ENCODE results near the gene MGAT3.

DNA sequence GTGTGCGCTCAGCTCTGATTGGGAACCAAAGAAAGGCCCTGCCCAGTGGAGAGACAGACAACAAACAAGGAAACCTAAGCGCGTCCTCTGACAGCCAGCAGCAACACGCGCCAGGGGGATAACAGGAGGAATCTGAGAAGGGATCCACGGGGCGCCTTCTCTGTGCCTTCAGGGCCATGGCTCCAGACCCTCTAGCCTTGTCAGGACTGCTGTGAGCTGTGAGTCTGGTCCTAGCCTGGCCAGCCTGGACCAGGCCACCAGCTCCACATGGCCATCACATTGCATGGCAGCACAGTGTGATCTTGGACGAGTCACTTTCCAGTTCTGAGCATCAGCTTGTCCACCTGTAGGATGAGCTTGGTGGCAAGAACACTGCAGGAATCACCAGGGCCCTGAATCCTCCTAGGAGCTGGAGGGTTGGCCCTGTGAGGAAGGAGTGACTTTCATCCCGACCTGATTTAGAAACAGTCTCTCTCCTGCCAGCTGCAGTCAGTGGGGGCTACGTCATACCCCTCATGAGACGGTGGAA is 11.8 kb upstream of the MGAT3 start:
- TF ChIP-seq, protein P1, sequence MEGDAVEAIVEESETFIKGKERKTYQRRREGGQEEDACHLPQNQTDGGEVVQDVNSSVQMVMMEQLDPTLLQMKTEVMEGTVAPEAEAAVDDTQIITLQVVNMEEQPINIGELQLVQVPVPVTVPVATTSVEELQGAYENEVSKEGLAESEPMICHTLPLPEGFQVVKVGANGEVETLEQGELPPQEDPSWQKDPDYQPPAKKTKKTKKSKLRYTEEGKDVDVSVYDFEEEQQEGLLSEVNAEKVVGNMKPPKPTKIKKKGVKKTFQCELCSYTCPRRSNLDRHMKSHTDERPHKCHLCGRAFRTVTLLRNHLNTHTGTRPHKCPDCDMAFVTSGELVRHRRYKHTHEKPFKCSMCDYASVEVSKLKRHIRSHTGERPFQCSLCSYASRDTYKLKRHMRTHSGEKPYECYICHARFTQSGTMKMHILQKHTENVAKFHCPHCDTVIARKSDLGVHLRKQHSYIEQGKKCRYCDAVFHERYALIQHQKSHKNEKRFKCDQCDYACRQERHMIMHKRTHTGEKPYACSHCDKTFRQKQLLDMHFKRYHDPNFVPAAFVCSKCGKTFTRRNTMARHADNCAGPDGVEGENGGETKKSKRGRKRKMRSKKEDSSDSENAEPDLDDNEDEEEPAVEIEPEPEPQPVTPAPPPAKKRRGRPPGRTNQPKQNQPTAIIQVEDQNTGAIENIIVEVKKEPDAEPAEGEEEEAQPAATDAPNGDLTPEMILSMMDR (IDR thresholded peaks at IDR 0.05): no peak
- no peak for TF ChIP-seq POLR2A (IDR thresholded peaks at IDR 0.05)

Data from uterus (tissue), 2 donors.